GM12875 (cell line): Measurements from ENCODE around the gene SSTR1.

Experiments
- H3K4me3 ChIP-seq: one replicate; pipeline ENCODE4 v1.5.1; 2011; ENCODE audit warnings: low read depth, low read length, control low read depth
- TF ChIP-seq, protein P1 (sequence below): IDR thresholded peaks from 2 replicates; pipeline ENCODE4 v1.5.1; 2011; ENCODE audit warnings: low read depth, mild to moderate bottlenecking, control low read depth, inconsistent platforms, low read length, moderate library complexity, borderline replicate concordance; ENCODE audit not compliant: insufficient read depth

Gene SSTR1

DNA sequence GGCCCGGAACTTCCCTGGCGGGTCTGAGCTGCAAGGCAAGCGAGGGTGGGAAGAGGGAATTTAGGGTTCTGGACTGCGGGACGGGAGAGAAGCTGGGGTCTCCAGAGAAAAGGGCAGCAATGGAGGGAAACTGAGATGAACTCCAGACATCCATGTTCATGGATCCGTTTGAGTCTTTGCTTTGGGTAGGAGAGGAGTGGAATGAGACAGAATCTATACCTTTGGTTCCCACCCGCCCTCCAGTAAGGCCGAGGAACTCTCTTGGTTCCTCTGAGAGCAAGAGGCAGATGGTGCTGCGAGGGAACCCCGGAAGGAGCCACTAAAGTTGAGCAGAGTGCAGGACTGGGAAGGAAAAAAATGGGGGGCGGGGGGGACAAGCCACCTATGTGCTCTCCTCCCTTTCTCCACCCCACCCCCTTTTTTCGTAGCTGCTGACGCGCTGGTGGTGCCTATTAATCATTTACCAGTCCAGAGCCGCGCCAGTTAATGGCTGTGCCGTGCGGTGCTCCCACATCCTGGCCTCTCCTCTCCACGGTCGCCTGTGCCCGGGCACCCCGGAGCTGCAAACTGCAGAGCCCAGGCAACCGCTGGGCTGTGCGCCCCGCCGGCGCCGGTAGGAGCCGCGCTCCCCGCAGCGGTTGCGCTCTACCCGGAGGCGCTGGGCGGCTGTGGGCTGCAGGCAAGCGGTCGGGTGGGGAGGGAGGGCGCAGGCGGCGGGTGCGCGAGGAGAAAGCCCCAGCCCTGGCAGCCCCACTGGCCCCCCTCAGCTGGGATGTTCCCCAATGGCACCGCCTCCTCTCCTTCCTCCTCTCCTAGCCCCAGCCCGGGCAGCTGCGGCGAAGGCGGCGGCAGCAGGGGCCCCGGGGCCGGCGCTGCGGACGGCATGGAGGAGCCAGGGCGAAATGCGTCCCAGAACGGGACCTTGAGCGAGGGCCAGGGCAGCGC, 1.2 kb downstream of the SSTR1 start:
- TF ChIP-seq, protein P1, sequence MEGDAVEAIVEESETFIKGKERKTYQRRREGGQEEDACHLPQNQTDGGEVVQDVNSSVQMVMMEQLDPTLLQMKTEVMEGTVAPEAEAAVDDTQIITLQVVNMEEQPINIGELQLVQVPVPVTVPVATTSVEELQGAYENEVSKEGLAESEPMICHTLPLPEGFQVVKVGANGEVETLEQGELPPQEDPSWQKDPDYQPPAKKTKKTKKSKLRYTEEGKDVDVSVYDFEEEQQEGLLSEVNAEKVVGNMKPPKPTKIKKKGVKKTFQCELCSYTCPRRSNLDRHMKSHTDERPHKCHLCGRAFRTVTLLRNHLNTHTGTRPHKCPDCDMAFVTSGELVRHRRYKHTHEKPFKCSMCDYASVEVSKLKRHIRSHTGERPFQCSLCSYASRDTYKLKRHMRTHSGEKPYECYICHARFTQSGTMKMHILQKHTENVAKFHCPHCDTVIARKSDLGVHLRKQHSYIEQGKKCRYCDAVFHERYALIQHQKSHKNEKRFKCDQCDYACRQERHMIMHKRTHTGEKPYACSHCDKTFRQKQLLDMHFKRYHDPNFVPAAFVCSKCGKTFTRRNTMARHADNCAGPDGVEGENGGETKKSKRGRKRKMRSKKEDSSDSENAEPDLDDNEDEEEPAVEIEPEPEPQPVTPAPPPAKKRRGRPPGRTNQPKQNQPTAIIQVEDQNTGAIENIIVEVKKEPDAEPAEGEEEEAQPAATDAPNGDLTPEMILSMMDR = no peak
- no peak overlapping the region for H3K4me3 ChIP-seq

DNA sequence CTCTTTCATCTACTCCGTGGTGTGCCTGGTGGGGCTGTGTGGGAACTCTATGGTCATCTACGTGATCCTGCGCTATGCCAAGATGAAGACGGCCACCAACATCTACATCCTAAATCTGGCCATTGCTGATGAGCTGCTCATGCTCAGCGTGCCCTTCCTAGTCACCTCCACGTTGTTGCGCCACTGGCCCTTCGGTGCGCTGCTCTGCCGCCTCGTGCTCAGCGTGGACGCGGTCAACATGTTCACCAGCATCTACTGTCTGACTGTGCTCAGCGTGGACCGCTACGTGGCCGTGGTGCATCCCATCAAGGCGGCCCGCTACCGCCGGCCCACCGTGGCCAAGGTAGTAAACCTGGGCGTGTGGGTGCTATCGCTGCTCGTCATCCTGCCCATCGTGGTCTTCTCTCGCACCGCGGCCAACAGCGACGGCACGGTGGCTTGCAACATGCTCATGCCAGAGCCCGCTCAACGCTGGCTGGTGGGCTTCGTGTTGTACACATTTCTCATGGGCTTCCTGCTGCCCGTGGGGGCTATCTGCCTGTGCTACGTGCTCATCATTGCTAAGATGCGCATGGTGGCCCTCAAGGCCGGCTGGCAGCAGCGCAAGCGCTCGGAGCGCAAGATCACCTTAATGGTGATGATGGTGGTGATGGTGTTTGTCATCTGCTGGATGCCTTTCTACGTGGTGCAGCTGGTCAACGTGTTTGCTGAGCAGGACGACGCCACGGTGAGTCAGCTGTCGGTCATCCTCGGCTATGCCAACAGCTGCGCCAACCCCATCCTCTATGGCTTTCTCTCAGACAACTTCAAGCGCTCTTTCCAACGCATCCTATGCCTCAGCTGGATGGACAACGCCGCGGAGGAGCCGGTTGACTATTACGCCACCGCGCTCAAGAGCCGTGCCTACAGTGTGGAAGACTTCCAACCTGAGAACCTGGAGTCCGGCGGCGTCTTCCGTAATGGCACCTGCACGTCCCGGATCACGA, 2.2 kb downstream of the SSTR1 start:
- TF ChIP-seq, protein P1 = no peak
- H3K4me3 ChIP-seq = no peak overlapping the region

DNA sequence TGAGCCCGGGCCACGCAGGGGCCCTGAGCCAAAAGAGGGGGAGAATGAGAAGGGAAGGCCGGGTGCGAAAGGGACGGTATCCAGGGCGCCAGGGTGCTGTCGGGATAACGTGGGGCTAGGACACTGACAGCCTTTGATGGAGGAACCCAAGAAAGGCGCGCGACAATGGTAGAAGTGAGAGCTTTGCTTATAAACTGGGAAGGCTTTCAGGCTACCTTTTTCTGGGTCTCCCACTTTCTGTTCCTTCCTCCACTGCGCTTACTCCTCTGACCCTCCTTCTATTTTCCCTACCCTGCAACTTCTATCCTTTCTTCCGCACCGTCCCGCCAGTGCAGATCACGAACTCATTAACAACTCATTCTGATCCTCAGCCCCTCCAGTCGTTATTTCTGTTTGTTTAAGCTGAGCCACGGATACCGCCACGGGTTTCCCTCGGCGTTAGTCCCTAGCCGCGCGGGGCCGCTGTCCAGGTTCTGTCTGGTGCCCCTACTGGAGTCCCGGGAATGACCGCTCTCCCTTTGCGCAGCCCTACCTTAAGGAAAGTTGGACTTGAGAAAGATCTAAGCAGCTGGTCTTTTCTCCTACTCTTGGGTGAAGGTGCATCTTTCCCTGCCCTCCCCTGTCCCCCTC, 3.0 kb downstream of the SSTR1 start:
- TF ChIP-seq, protein P1 = no peak
- no peak overlapping the region for H3K4me3 ChIP-seq

DNA sequence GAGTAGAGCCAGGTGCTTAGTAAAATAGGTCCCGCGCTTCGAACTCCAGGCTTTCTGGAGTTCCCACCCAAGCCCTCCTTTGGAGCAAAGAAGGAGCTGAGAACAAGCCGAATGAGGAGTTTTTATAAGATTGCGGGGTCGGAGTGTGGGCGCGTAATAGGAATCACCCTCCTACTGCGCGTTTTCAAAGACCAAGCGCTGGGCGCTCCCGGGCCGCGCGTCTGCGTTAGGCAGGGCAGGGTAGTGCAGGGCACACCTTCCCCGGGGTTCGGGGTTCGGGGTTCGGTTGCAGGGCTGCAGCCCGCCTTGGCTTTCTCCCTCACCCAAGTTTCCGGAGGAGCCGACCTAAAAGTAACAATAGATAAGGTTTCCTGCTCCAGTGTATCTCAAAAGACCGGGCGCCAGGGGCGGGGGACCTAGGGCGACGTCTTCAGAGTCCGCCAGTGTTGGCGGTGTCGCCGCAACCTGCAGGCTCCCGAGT, 3.6 kb downstream of the SSTR1 start:
- no peak overlapping the region for H3K4me3 ChIP-seq
- TF ChIP-seq, protein P1 = no peak

DNA sequence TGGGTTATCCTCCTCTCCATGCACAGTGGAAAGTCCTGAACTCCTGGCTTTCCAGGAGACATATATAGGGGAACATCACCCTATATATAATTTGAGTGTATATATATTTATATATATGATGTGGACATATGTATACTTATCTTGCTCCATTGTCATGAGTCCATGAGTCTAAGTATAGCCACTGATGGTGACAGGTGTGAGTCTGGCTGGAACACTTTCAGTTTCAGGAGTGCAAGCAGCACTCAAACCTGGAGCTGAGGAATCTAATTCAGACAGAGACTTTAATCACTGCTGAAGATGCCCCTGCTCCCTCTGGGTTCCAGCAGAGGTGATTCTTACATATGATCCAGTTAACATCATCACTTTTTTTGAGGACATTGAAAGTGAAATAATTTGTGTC, 4.4 kb downstream of the SSTR1 start:
- H3K4me3 ChIP-seq = no peak overlapping the region
- TF ChIP-seq, protein P1 = no peak

DNA sequence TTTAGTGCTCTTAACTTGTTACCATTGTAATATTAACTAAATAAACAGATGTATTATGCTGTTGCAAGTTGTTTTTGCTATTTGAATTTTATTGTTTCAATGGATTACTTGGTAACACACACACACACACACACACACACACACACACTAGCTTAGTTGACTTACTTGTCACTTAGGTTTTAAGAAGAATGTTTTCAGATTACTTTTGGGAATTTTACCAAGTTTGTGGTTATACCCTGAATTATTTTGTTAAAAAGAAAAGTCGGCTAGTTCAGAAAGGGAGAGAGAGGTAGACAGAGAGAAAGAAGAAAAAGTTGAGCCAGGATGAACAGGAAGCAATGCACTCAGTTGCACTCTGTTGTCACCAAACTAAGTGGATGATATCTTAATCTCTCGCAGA, 5.3 kb downstream of the SSTR1 start:
- H3K4me3 ChIP-seq = no peak overlapping the region
- TF ChIP-seq, protein P1 = no peak
